Fibroblast of upper back skin (primary cell): ENCODE data around the gene ADAMTS8.

Experiments
- DNase-seq: peaks from one replicate; pipeline ENCODE4 v3.0.0-alpha.2; 2013

ADAMTS8 gene

GRCh38 chr11:130394615-130395014, 33.8 kb downstream of the ADAMTS8 start:
- no peak for DNase-seq

GRCh38 chr11:130391711-130392110, 36.7 kb downstream of the ADAMTS8 start:
- no peak for DNase-seq

- DNase-seq = peak; percentile 57
Observed at GRCh38 chr11:130390071-130390758, 38.2 kb downstream of the ADAMTS8 start.

- no peak for DNase-seq
Observed at GRCh38 chr11:130389335-130389935, 39.0 kb downstream of the ADAMTS8 start.

GRCh38 chr11:130388607-130389205, 39.7 kb downstream of the ADAMTS8 start:
- DNase-seq = no peak

- DNase-seq = peak; percentile 60
Observed at GRCh38 chr11:130386056-130386455, 42.4 kb downstream of the ADAMTS8 start.

GRCh38 chr11:130383344-130384211, 44.8 kb downstream of the ADAMTS8 start:
- DNase-seq = peak; percentile 100

GRCh38 chr11:130381317-130381716, 47.1 kb downstream of the ADAMTS8 start:
- DNase-seq = no peak

GRCh38 chr11:130380778-130381177, 47.6 kb downstream of the ADAMTS8 start:
- DNase-seq = no peak

GRCh38 chr11:130379276-130379675, 49.1 kb downstream of the ADAMTS8 start:
- no peak for DNase-seq

- DNase-seq = no peak
Observed at GRCh38 chr11:130370845-130371590, 57.4 kb downstream of the ADAMTS8 start.

- no peak for DNase-seq
Observed at GRCh38 chr11:130369713-130370112, 58.7 kb downstream of the ADAMTS8 start.

GRCh38 chr11:130369141-130369691, 59.2 kb downstream of the ADAMTS8 start:
- no peak for DNase-seq

GRCh38 chr11:130359419-130359818, 69.0 kb downstream of the ADAMTS8 start:
- no peak for DNase-seq

- no peak for DNase-seq
Observed at GRCh38 chr11:130358398-130358797, 70.0 kb downstream of the ADAMTS8 start.
